Airway epithelial cell (primary cell): Measurements from ENCODE around the gene FIBIN. TPM values are rescaled to one million over a fixed set of nuclear protein-coding genes. Genes with fewer than 3 reads are reported as not detected.

Source experiments
- total RNA-seq: library from RNA; depleted of rRNA; stranded (reverse); fragments of >200 nt; gene quantifications from 2 replicates; pipeline ENCODE4 v1.2.3, GENCODE V29; 2015

The FIBIN gene
- total RNA-seq = 1.3 and 1.4 TPM in 2 replicates

GRCh38 chr11:26993965-26994457 lies at the start of gene FIBIN:
TSS of gene FIBIN (plus strand) at chr11:26994112. CDS start at chr11:26994527, 415 bp downstream.

GRCh38 chr11:27040302-27041115 lies 46.6 kb downstream of the FIBIN start, which contains the start of gene BBOX1:
TSS of gene BBOX1 (plus strand) at chr11:27040815. CDS start at chr11:27055431, 14,616 bp downstream.

Other genes starting within 250 kb of the FIBIN start
- 12.8 and 13.2 TPM in 2 replicates for gene BBOX1, start 46.7 kb downstream of the FIBIN start, total RNA-seq